Stimulated activated CD8-positive, alpha-beta memory T cell treated with anti-CD3 and anti-CD28 coated beads, Interleukin-7, amount 100 ng/mL, for 4 hours (primary cell): ENCODE results near the gene IQCH.

ENCODE experiments used
- DNase-seq, 2 donors: peaks; one replicate each; pipeline ENCODE4 v3.0.0-alpha.2; 2020; ENCODE audit warnings: low read depth in 2 of 2

Gene IQCH

GRCh38 chr15:67501177-67501835 lies 246.7 kb downstream of the IQCH start:
- DNase-seq = no peak

GRCh38 chr15:67501836-67502461 lies 247.4 kb downstream of the IQCH start:
- no peak for DNase-seq

GRCh38 chr15:67504056-67504455 lies 249.5 kb downstream of the IQCH start:
- no peak for DNase-seq

GRCh38 chr15:67504796-67505195 lies 250.2 kb downstream of the IQCH start:
- no peak for DNase-seq

- DNase-seq = no peak
These were observed 251.3 kb downstream of the IQCH start for GRCh38 chr15:67505675-67506572.

- no peak for DNase-seq
These were observed 252.5 kb downstream of the IQCH start for GRCh38 chr15:67506775-67507747.

GRCh38 chr15:67508407-67508806 lies 253.8 kb downstream of the IQCH start:
- DNase-seq = no peak

- no peak for DNase-seq
These were observed 255.3 kb downstream of the IQCH start for GRCh38 chr15:67509918-67510317.

GRCh38 chr15:67510597-67511190 lies 256.1 kb downstream of the IQCH start:
- DNase-seq = no peak

GRCh38 chr15:67511606-67512005 lies 257.0 kb downstream of the IQCH start:
- DNase-seq = no peak

- no peak for DNase-seq
These were observed 257.6 kb downstream of the IQCH start for GRCh38 chr15:67512140-67512539.

GRCh38 chr15:67512933-67513714 lies 258.5 kb downstream of the IQCH start:
- DNase-seq = no peak

- DNase-seq = no peak
These were observed 260.5 kb downstream of the IQCH start for GRCh38 chr15:67515090-67515489.

- DNase-seq = no peak
These were observed 261.0 kb downstream of the IQCH start for GRCh38 chr15:67515557-67515956.

- no peak for DNase-seq
These were observed 265.9 kb downstream of the IQCH start for GRCh38 chr15:67520321-67521028.

GRCh38 chr15:67521029-67521782 lies 266.6 kb downstream of the IQCH start, which contains the start of gene C15orf61:
Gene C15orf61 (plus strand): TSS chr15:67521131. CDS start chr15:67521249, 118 bp downstream.
- DNase-seq = peak; percentile 69 to 79

GRCh38 chr15:67521783-67522568 lies 267.4 kb downstream of the IQCH start:
- DNase-seq = no peak

- no peak for DNase-seq
These were observed 268.7 kb downstream of the IQCH start for GRCh38 chr15:67523330-67523729.
